ENCODE data around the gene PPP6R3.
A peak's percentile ranks its signal among the peaks of the same experiment; 100 is the strongest.

Gene PPP6R3

GRCh38 chr11:68460741-68461574, at the start of gene PPP6R3:
Gene PPP6R3, plus strand, starts transcription at chr11:68460752. Its CDS starts 76,913 bp downstream, at chr11:68537665.
- intact Hi-C loops (cut with DNase I) = no loop called here
- no peak for DNase-seq

- intact Hi-C loops (cut with DNase I) = no loop called here
- no peak for DNase-seq
These were observed 49.0 kb upstream of the PPP6R3 start for GRCh38 chr11:68411501-68411991.

GRCh38 chr11:68412593-68413475, 47.7 kb upstream of the PPP6R3 start:
- intact Hi-C loops (cut with DNase I) = no loop called here
- DNase-seq = no peak

GRCh38 chr11:68413591-68413999, 47.0 kb upstream of the PPP6R3 start:
- intact Hi-C loops (cut with DNase I) = no loop called here
- DNase-seq = no peak

- intact Hi-C loops (cut with DNase I) = no loop called here
These were observed 45.9 kb upstream of the PPP6R3 start for GRCh38 chr11:68414496-68415221.

GRCh38 chr11:68416070-68416578, 44.4 kb upstream of the PPP6R3 start:
- intact Hi-C loops (cut with DNase I) = no loop called here
- no peak for DNase-seq

More at GRCh38 chr11:68414496-68415221, 45.9 kb upstream of the PPP6R3 start:
- DNase-seq = no peak

GRCh38 chr11:68418648-68419047, 41.9 kb upstream of the PPP6R3 start:
- DNase-seq = no peak
- intact Hi-C loops (cut with DNase I) = no loop called here

- no peak for DNase-seq
- intact Hi-C loops (cut with DNase I) = no loop called here
These were observed 40.4 kb upstream of the PPP6R3 start for GRCh38 chr11:68420171-68420570.

- intact Hi-C loops (cut with DNase I) = no loop called here
- no peak for DNase-seq
These were observed 37.1 kb upstream of the PPP6R3 start for GRCh38 chr11:68423481-68423880.

GRCh38 chr11:68424101-68424632, 36.4 kb upstream of the PPP6R3 start:
- intact Hi-C loops (cut with DNase I) = no loop called here

GRCh38 chr11:68424981-68425865, 35.3 kb upstream of the PPP6R3 start:
- DNase-seq = no peak
- intact Hi-C loops (cut with DNase I) = no loop called here

More at GRCh38 chr11:68424101-68424632, 36.4 kb upstream of the PPP6R3 start:
- no peak for DNase-seq

GRCh38 chr11:68425866-68426380, 34.6 kb upstream of the PPP6R3 start:
- no peak for DNase-seq
- intact Hi-C loops (cut with DNase I) = no loop called here

GRCh38 chr11:68429661-68430060, 30.9 kb upstream of the PPP6R3 start:
- DNase-seq = no peak

GRCh38 chr11:68430384-68430783, 30.2 kb upstream of the PPP6R3 start:
- no peak for DNase-seq
- intact Hi-C loops (cut with DNase I) = no loop called here

More at GRCh38 chr11:68429661-68430060, 30.9 kb upstream of the PPP6R3 start:
- intact Hi-C loops (cut with DNase I) = no loop called here

GRCh38 chr11:68430801-68431200, 29.8 kb upstream of the PPP6R3 start:
- intact Hi-C loops (cut with DNase I) = no loop called here
- DNase-seq = no peak

GRCh38 chr11:68431984-68432645, 28.4 kb upstream of the PPP6R3 start:
- intact Hi-C loops (cut with DNase I) = no loop called here
- DNase-seq = peak in 2 of 42 donors; percentile 33 to 40

- intact Hi-C loops (cut with DNase I) = no loop called here
These were observed 27.7 kb upstream of the PPP6R3 start for GRCh38 chr11:68432874-68433273.

More at GRCh38 chr11:68432874-68433273, 27.7 kb upstream of the PPP6R3 start:
- DNase-seq = no peak

Measured in head of caudate nucleus (tissue), 42 donors.